Large intestine (tissue), 3 donors: ENCODE results near the gene PZP. TPM values are rescaled to one million over a fixed set of nuclear protein-coding genes. Genes with fewer than 3 reads are reported as not detected.
"Not testable (repeated sequence)": the region's sequence is repeated elsewhere in the genome, so short reads cannot be mapped to it uniquely, and the experiment has no call there.

ENCODE experiments used
- DNase-seq, 2 donors: peaks; one replicate each; pipeline versions ENCODE4 v3.0.0 to v3.0.0-alpha.2; 2013
- H3K27ac ChIP-seq: one replicate; pipeline ENCODE4 v1.5.1; 2013; ENCODE audit warnings: low read length
- H3K27me3 ChIP-seq: 2 replicates; pipeline ENCODE4 v1.6.1; 2013; ENCODE audit warnings: low read length; ENCODE audit not compliant: control insufficient read depth, insufficient read depth
- H3K36me3 ChIP-seq: 2 replicates; pipeline ENCODE4 v1.6.1; 2013; ENCODE audit warnings: low read length; ENCODE audit not compliant: control insufficient read depth, insufficient read depth
- H3K4me1 ChIP-seq: one replicate; pipeline ENCODE4 v1.6.1; 2013; ENCODE audit warnings: low read length; ENCODE audit not compliant: control insufficient read depth, insufficient read depth
- H3K4me3 ChIP-seq: one replicate; pipeline ENCODE4 v1.5.1; 2013; ENCODE audit warnings: low read length
- H3K9me3 ChIP-seq: one replicate; pipeline ENCODE4 v1.6.1; 2013; ENCODE audit warnings: mild to moderate bottlenecking, low read depth, low read length, moderate library complexity; ENCODE audit not compliant: control insufficient read depth
- WGBS: methylation state at CpG from one replicate; pipeline ENCODE4 v1.1.5; 2013; ENCODE audit warnings: low lambda C conversion rate; ENCODE audit not compliant: insufficient coverage; 5-methylcytosine and 5-hydroxymethylcytosine counted together
- polyA plus RNA-seq: library from polyadenylated mRNA; unstranded; fragments of 120-200 nt; gene quantifications from one replicate; pipeline ENCODE4 v1.2.1, GENCODE V29; 2013

Gene PZP
- polyA plus RNA-seq, 1 donor, result 0.24 TPM

GRCh38 chr12:9240776-9241175, 32.6 kb upstream of the PZP start:
- no peaks in the 10 kb centered on the region for H3K4me1 ChIP-seq
- H3K4me3 ChIP-seq, result no peak overlapping the region
- no peaks in the 10 kb centered on the region for H3K36me3 ChIP-seq
- no peak for DNase-seq
- no peaks in the 10 kb centered on the region for H3K9me3 ChIP-seq
- no peak overlapping the region for H3K27ac ChIP-seq
- H3K27me3 ChIP-seq, result peaks cover 14% of the 10 kb centered on the region
- no CpG with 5 or more reads among the region's 5 CpGs for WGBS

- peak in 1 of 2 donors; percentile 10 for DNase-seq
- H3K9me3 ChIP-seq, H3K27ac ChIP-seq, H3K36me3 ChIP-seq, H3K4me1 ChIP-seq: not testable (repeated sequence)
- H3K27me3 ChIP-seq, result peaks cover 14% of the 10 kb centered on the region
- 75% methylated on average over 5 of the region's 33 CpGs for WGBS
- H3K4me3 ChIP-seq, result peak overlapping the region; percentile 23
Observed at GRCh38 chr12:9240004-9240635, 31.9 kb upstream of the PZP start.

- DNase-seq, result no peak
- Histone ChIP-seq H3K9me3 (no peaks in the 10 kb centered on the region), H3K4me3 (no peak overlapping the region), H3K4me1 (no peaks in the 10 kb centered on the region), H3K36me3 (no peaks in the 10 kb centered on the region), H3K27ac (no peak overlapping the region), H3K27me3 (peaks cover 17% of the 10 kb centered on the region)
- WGBS, result no CpG with 5 or more reads among the region's 1 CpG
Observed at GRCh38 chr12:9237286-9237685, 29.1 kb upstream of the PZP start.

GRCh38 chr12:9235519-9235918, 27.3 kb upstream of the PZP start:
- WGBS, result 91% methylated on average over 3 of the region's 4 CpGs
- peaks cover 5% of the 10 kb centered on the region for H3K27me3 ChIP-seq
- H3K27ac ChIP-seq, result no peak overlapping the region
- no peak overlapping the region for H3K4me3 ChIP-seq
- no peaks in the 10 kb centered on the region for H3K36me3 ChIP-seq
- no peak for DNase-seq
- no peaks in the 10 kb centered on the region for H3K4me1 ChIP-seq
- H3K9me3 ChIP-seq, result no peaks in the 10 kb centered on the region

- no peaks in the 10 kb centered on the region for H3K9me3 ChIP-seq
- no peak overlapping the region for H3K4me3 ChIP-seq
- H3K4me1 ChIP-seq, result no peaks in the 10 kb centered on the region
- no peak for DNase-seq
- 60% methylated on average over 3 of the region's 8 CpGs for WGBS
- H3K27me3 ChIP-seq, result no peaks in the 10 kb centered on the region
- H3K27ac ChIP-seq, result no peak overlapping the region
- no peaks in the 10 kb centered on the region for H3K36me3 ChIP-seq
Observed at GRCh38 chr12:9227950-9228349, 19.8 kb upstream of the PZP start.

GRCh38 chr12:9223830-9224229, 15.6 kb upstream of the PZP start:
- DNase-seq, result no peak
- H3K9me3 ChIP-seq, result no peaks in the 10 kb centered on the region
- H3K4me3 ChIP-seq, result no peak overlapping the region
- H3K27ac ChIP-seq, result no peak overlapping the region
- WGBS, result 83% methylated on average over 1 of the region's 2 CpGs
- no peaks in the 10 kb centered on the region for H3K36me3 ChIP-seq
- no peaks in the 10 kb centered on the region for H3K27me3 ChIP-seq
- H3K4me1 ChIP-seq, result no peaks in the 10 kb centered on the region

GRCh38 chr12:9221483-9221882, 13.3 kb upstream of the PZP start:
- H3K36me3 ChIP-seq, result no peaks in the 10 kb centered on the region
- H3K27me3 ChIP-seq, result no peaks in the 10 kb centered on the region
- H3K4me1 ChIP-seq, result no peaks in the 10 kb centered on the region
- no peak overlapping the region for H3K27ac ChIP-seq
- no peaks in the 10 kb centered on the region for H3K9me3 ChIP-seq
- WGBS, result 71% methylated on average over 1 of the region's 1 CpG
- no peak overlapping the region for H3K4me3 ChIP-seq
- no peak for DNase-seq

GRCh38 chr12:9221011-9221410, 12.8 kb upstream of the PZP start:
- H3K27ac ChIP-seq, result not testable (repeated sequence)
- WGBS, result 100% methylated on average over 1 of the region's 9 CpGs

GRCh38 chr12:9214534-9214933, 6.3 kb upstream of the PZP start:
- no peaks in the 10 kb centered on the region for H3K4me1 ChIP-seq
- H3K27ac ChIP-seq, result no peak overlapping the region
- H3K4me3 ChIP-seq, result no peak overlapping the region
- H3K36me3 ChIP-seq, result no peaks in the 10 kb centered on the region
- DNase-seq, result no peak
- no CpG with 5 or more reads among the region's 2 CpGs for WGBS
- no peaks in the 10 kb centered on the region for H3K9me3 ChIP-seq
- H3K27me3 ChIP-seq, result no peaks in the 10 kb centered on the region

More at GRCh38 chr12:9221011-9221410, 12.8 kb upstream of the PZP start:
- H3K36me3 ChIP-seq, H3K4me1 ChIP-seq, DNase-seq, H3K4me3 ChIP-seq, H3K9me3 ChIP-seq, H3K27me3 ChIP-seq: not testable (repeated sequence)

- H3K4me1 ChIP-seq, result no peaks in the 10 kb centered on the region
- H3K9me3 ChIP-seq, result no peaks in the 10 kb centered on the region
- no peak for DNase-seq
- H3K27me3 ChIP-seq, result no peaks in the 10 kb centered on the region
- no peak overlapping the region for H3K4me3 ChIP-seq
- no peak overlapping the region for H3K27ac ChIP-seq
- no CpG with 5 or more reads among the region's 1 CpG for WGBS
- no peaks in the 10 kb centered on the region for H3K36me3 ChIP-seq
Observed at GRCh38 chr12:9211687-9212086, 3.5 kb upstream of the PZP start.

GRCh38 chr12:9204380-9204779, 3.8 kb downstream of the PZP start:
- no peaks in the 10 kb centered on the region for H3K4me1 ChIP-seq
- H3K4me3 ChIP-seq, result no peak overlapping the region
- 20% methylated on average over 1 of the region's 3 CpGs for WGBS
- H3K36me3 ChIP-seq, result no peaks in the 10 kb centered on the region
- H3K27ac ChIP-seq, result no peak overlapping the region
- no peak for DNase-seq
- no peaks in the 10 kb centered on the region for H3K9me3 ChIP-seq
- no peaks in the 10 kb centered on the region for H3K27me3 ChIP-seq
